ENCODE measurements around the gene EXOC1. TPM values are rescaled to one million over a fixed set of nuclear protein-coding genes. Genes with fewer than 3 reads are reported as not detected.

EXOC1 gene
- total and polyA plus RNA-seq, 9 of the 15 experiments (the other 6 are each of a cell fraction or from before 2014, with no cell fraction given) = 16.0 to 45.5 (median 26.2) TPM

- TF ChIP-seq ADNP (tag; IDR thresholded peaks at IDR 0.05) = no peak
- no peak for TF ChIP-seq HNRNPUL1 (IDR thresholded peaks at IDR 0.05; ENCODE audit: low read length)
- TF ChIP-seq BRD9 (IDR thresholded peaks at IDR 0.05; ENCODE audit: low read depth, partially characterized antibody) = peak; percentile 40
- TF ChIP-seq SIX5 (IDR thresholded peaks at IDR 0.05; ENCODE audit: borderline replicate concordance in 1 of 2, insufficient read depth in 1 of 2, low read depth in 1 of 2, low read length in 2 of 2) = no peak
- no peak for TF ChIP-seq CTBP1 (IDR thresholded peaks at IDR 0.05; ENCODE audit: borderline replicate concordance)
- TF ChIP-seq KDM4B (IDR thresholded peaks at IDR 0.05; ENCODE audit: borderline replicate concordance in 2 of 2, low read depth in 1 of 2) = no peak
- peak; percentile 12; the same call in 1 of the 2 replicates for TF ChIP-seq HMBOX1 (IDR thresholded peaks at IDR 0.05)
- TF ChIP-seq FOXK2 (conservative IDR thresholded peaks at IDR 0.05 in 1 of 2, IDR thresholded peaks at IDR 0.05 in 1 of 2; ENCODE audit: low read depth in 2 of 2) = peak in 1 of 2 experiments; percentile 18; a peak in 1 of 4 replicates
- TF ChIP-seq TAF9B (IDR thresholded peaks at IDR 0.05; ENCODE audit: partially characterized antibody) = peak; percentile 18
- TF ChIP-seq, protein P1, sequence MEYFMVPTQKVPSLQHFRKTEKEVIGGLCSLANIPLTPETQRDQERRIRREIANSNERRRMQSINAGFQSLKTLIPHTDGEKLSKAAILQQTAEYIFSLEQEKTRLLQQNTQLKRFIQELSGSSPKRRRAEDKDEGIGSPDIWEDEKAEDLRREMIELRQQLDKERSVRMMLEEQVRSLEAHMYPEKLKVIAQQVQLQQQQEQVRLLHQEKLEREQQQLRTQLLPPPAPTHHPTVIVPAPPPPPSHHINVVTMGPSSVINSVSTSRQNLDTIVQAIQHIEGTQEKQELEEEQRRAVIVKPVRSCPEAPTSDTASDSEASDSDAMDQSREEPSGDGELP (CRISPR knock-in tag; IDR thresholded peaks at IDR 0.05; ENCODE audit: borderline replicate concordance) = no peak
- no peak for TF ChIP-seq MTA2 (IDR thresholded peaks at IDR 0.05; ENCODE audit: low read depth)
- TF ChIP-seq SPI1 (IDR thresholded peaks at IDR 0.05; ENCODE audit: borderline replicate concordance, low read depth, low read length) = no peak
- TF ChIP-seq ZNF134 (CRISPR knock-in tag; conservative IDR thresholded peaks at IDR 0.05) = no peak
- no peak for TF ChIP-seq FUS (optimal IDR thresholded peaks at IDR 0.05; ENCODE audit: low read depth, low read length)
- no peak for TF ChIP-seq KLF6 (CRISPR knock-in tag; IDR thresholded peaks at IDR 0.05; ENCODE audit: borderline replicate concordance)
- TF ChIP-seq, protein P2, sequence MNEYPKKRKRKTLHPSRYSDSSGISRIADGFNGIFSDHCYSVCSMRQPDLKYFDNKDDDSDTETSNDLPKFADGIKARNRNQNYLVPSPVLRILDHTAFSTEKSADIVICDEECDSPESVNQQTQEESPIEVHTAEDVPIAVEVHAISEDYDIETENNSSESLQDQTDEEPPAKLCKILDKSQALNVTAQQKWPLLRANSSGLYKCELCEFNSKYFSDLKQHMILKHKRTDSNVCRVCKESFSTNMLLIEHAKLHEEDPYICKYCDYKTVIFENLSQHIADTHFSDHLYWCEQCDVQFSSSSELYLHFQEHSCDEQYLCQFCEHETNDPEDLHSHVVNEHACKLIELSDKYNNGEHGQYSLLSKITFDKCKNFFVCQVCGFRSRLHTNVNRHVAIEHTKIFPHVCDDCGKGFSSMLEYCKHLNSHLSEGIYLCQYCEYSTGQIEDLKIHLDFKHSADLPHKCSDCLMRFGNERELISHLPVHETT (CRISPR knock-in tag; conservative IDR thresholded peaks at IDR 0.05 in 1 of 2, IDR thresholded peaks at IDR 0.05 in 1 of 2) = no peak
- TF ChIP-seq RB1 (IDR thresholded peaks at IDR 0.05; ENCODE audit: low read depth) = no peak
- TF ChIP-seq ZNF384 (IDR thresholded peaks at IDR 0.05; ENCODE audit: low read depth, low read length) = no peak
- TF ChIP-seq NFRKB (IDR thresholded peaks at IDR 0.05; ENCODE audit: low read depth) = 0 out of 2 replicates have a peak, but pooled peaks have one; percentile 7
- no peak for TF ChIP-seq TARDBP (IDR thresholded peaks at IDR 0.05)
- TF ChIP-seq ESRRA (IDR thresholded peaks at IDR 0.05; ENCODE audit: borderline replicate concordance, low read depth) = no peak
- no peak for TF ChIP-seq HDAC6 (IDR thresholded peaks at IDR 0.05; ENCODE audit: low read depth, low read length)
- no peak for TF ChIP-seq VEZF1 (CRISPR knock-in tag; IDR thresholded peaks at IDR 0.05)
- 0 out of 2 replicates have a peak, but pooled peaks have one; percentile 18 for TF ChIP-seq BHLHE40 (IDR thresholded peaks at IDR 0.05; ENCODE audit: low read length)
These were observed 96.0 kb downstream of the EXOC1 start (continued) for GRCh38 chr4:55949482-55949802.

Data from K562 (cell line).